Hepatocyte (in vitro differentiated cells): Measurements from ENCODE around the gene MEIOSIN. TPM values are rescaled to one million over a fixed set of nuclear protein-coding genes. Genes with fewer than 3 reads are reported as not detected.

Source experiments
- DNase-seq: peaks from one replicate; pipeline ENCODE4 v3.0.0-alpha.2; 2016; ENCODE audit warnings: low spot score
- H2AFZ ChIP-seq: fragments of 200-600 bp; sonication (generic); 2 replicates; pipeline ENCODE4 v1.6.0; 2016; ENCODE audit warnings: antibody characterized with exemption, mild to moderate bottlenecking
- H3K27ac ChIP-seq: fragments of 200-600 bp; sonication (generic); 2 replicates; pipeline ENCODE4 v1.5.1; 2016; ENCODE audit warnings: mild to moderate bottlenecking
- H3K27me3 ChIP-seq: fragments of 200-600 bp; sonication (generic); 2 replicates; pipeline ENCODE4 v1.6.1; 2016
- H3K36me3 ChIP-seq: fragments of 200-600 bp; sonication (generic); replicated peaks from 2 replicates; pipeline ENCODE4 v1.5.1; 2016; ENCODE audit warnings: low read depth; ENCODE audit not compliant: insufficient read depth
- H3K4me1 ChIP-seq: fragments of 200-600 bp; sonication (generic); 2 replicates; pipeline ENCODE4 v1.5.1; 2016; ENCODE audit warnings: mild to moderate bottlenecking, moderate library complexity; ENCODE audit not compliant: insufficient read depth
- H3K4me2 ChIP-seq: fragments of 200-600 bp; sonication (generic); 2 replicates; pipeline ENCODE4 v1.6.0; 2016
- H3K4me3 ChIP-seq: fragments of 200-600 bp; sonication (generic); 2 replicates; pipeline ENCODE4 v1.5.1; 2016; ENCODE audit warnings: mild to moderate bottlenecking
- H3K79me2 ChIP-seq: fragments of 200-600 bp; sonication (generic); 2 replicates; pipeline ENCODE4 v1.6.0; 2017; ENCODE audit warnings: mild to moderate bottlenecking
- H3K9me2 ChIP-seq: fragments of 200-600 bp; sonication (generic); replicated peaks from 2 replicates; pipeline ENCODE4 v1.6.0; 2017; ENCODE audit warnings: mild to moderate bottlenecking; ENCODE audit not compliant: insufficient read depth
- H3K9me3 ChIP-seq: fragments of 200-600 bp; sonication (generic); 2 replicates; pipeline ENCODE4 v1.5.1; 2016; ENCODE audit warnings: low read depth, mild to moderate bottlenecking
- H4K20me1 ChIP-seq: fragments of 200-600 bp; sonication (generic); 2 replicates; pipeline ENCODE4 v1.6.0; 2016; ENCODE audit warnings: mild to moderate bottlenecking; ENCODE audit not compliant: insufficient read depth, poor library complexity, severe bottlenecking
- EZH2 ChIP-seq: fragments of 200-600 bp; sonication (generic); IDR thresholded peaks from 2 replicates; pipeline ENCODE4 v1.6.1; 2016; ENCODE audit warnings: antibody characterized with exemption, mild to moderate bottlenecking, borderline replicate concordance
- EZH2phosphoT487 ChIP-seq: fragments of 200-600 bp; sonication (generic); IDR thresholded peaks from one replicate; pipeline ENCODE4 v1.6.1; 2018; ENCODE audit warnings: antibody characterized with exemption, mild to moderate bottlenecking, low read depth, moderate library complexity; ENCODE audit not compliant: unreplicated experiment, severe bottlenecking
- WGBS: methylation state at CpG from one replicate; pipeline ENCODE4 v1.1.6; 2016; ENCODE audit warnings: low lambda C conversion rate; ENCODE audit errors: missing lambda C conversion rate; 5-methylcytosine and 5-hydroxymethylcytosine counted together
- polyA plus RNA-seq: library from polyadenylated mRNA; unstranded; fragments of >200 nt; fragmentation: Nextera tagmentation; extraction: Ambion mirVana; gene quantifications from 2 replicates; pipeline ENCODE4 v1.2.1, GENCODE V29; 2016
- total RNA-seq: library from RNA; depleted of rRNA; stranded (reverse); fragments of >200 nt; gene quantifications from 2 replicates; pipeline ENCODE4 v1.2.3, GENCODE V29; 2014
- TF ChIP-seq, protein P1 (sequence below): fragments of 200-600 bp; sonication (generic); IDR thresholded peaks from 2 replicates; pipeline ENCODE4 v1.5.1; 2016; ENCODE audit warnings: antibody characterized with exemption, mild to moderate bottlenecking; ENCODE audit not compliant: poor library complexity

MEIOSIN gene
- total and polyA plus RNA-seq, 2 experiments from 2014 or later: not detected

DNA sequence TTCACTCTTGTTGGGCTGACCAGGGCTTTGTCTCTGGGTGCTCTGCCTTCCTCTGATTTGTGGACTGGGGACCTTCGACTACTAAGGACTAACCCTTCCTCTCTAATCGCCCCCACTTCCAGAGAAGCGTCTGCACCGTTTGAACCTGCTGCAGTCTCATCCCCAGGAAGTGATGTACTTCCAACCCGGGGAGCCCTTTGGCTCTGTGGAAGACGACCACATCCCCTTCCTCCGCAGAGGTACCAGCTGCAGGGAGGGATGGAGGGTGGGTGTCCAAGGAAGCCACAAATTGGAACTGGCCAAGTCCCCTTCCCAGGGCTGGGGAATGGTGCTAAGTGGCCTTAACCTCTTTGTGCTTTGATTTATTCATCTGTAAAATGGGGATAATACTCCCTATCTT lies 31.6 kb upstream of the MEIOSIN start:
- H2AFZ ChIP-seq: no peak overlapping the region
- H3K9me3 ChIP-seq: no peaks in the 10 kb centered on the region
- DNase-seq: no peak
- no peak overlapping the region for H3K27ac ChIP-seq
- H3K79me2 ChIP-seq: no peaks in the 10 kb centered on the region
- H3K9me2 ChIP-seq: no peaks in the 10 kb centered on the region
- H4K20me1 ChIP-seq: no peaks in the 10 kb centered on the region
- no peaks in the 10 kb centered on the region for H3K4me1 ChIP-seq
- H3K27me3 ChIP-seq: no peaks in the 10 kb centered on the region
- no peak overlapping the region for H3K4me2 ChIP-seq
- 90% methylated on average over 7 of the region's 7 CpGs for WGBS
- H3K4me3 ChIP-seq: no peak overlapping the region
- TF ChIP-seq, protein P1, sequence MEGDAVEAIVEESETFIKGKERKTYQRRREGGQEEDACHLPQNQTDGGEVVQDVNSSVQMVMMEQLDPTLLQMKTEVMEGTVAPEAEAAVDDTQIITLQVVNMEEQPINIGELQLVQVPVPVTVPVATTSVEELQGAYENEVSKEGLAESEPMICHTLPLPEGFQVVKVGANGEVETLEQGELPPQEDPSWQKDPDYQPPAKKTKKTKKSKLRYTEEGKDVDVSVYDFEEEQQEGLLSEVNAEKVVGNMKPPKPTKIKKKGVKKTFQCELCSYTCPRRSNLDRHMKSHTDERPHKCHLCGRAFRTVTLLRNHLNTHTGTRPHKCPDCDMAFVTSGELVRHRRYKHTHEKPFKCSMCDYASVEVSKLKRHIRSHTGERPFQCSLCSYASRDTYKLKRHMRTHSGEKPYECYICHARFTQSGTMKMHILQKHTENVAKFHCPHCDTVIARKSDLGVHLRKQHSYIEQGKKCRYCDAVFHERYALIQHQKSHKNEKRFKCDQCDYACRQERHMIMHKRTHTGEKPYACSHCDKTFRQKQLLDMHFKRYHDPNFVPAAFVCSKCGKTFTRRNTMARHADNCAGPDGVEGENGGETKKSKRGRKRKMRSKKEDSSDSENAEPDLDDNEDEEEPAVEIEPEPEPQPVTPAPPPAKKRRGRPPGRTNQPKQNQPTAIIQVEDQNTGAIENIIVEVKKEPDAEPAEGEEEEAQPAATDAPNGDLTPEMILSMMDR: no peak
- no peaks in the 10 kb centered on the region for H3K36me3 ChIP-seq

DNA sequence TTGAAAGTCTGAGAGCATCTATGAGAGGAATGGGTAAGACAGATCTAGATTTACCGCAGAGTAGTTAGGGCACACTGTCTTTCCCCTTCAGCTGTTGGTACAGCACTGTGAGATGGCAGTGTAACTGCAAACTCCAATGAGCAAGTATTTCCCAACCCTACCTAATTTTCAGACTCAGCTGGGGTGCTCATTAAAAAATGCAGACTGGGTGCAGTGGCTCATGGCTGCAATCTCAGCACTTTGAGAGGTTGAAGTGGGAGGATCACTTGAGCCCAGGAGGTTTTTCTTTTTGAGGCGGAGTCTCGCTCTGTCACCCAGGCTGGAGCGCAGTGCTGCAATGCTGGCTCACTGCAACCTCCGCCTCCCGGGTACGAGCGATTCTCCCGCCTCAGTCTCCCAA lies 28.1 kb upstream of the MEIOSIN start:
- Histone ChIP-seq H3K9me2 (no peaks in the 10 kb centered on the region), H3K27me3 (no peaks in the 10 kb centered on the region), H3K9me3 (no peaks in the 10 kb centered on the region), H3K4me1 (no peaks in the 10 kb centered on the region), H2AFZ (no peak overlapping the region), H3K27ac (no peak overlapping the region), H4K20me1 (no peaks in the 10 kb centered on the region), H3K4me2 (no peak overlapping the region), H3K36me3 (no peaks in the 10 kb centered on the region), H3K79me2 (peaks cover under 1% of the 10 kb centered on the region), H3K4me3 (no peak overlapping the region)
- 98% methylated on average over 9 of the region's 9 CpGs for WGBS
- DNase-seq: no peak
- TF ChIP-seq EZH2 (no peak), EZH2phosphoT487 (no peak)
- TF ChIP-seq, protein P1: no peak

DNA sequence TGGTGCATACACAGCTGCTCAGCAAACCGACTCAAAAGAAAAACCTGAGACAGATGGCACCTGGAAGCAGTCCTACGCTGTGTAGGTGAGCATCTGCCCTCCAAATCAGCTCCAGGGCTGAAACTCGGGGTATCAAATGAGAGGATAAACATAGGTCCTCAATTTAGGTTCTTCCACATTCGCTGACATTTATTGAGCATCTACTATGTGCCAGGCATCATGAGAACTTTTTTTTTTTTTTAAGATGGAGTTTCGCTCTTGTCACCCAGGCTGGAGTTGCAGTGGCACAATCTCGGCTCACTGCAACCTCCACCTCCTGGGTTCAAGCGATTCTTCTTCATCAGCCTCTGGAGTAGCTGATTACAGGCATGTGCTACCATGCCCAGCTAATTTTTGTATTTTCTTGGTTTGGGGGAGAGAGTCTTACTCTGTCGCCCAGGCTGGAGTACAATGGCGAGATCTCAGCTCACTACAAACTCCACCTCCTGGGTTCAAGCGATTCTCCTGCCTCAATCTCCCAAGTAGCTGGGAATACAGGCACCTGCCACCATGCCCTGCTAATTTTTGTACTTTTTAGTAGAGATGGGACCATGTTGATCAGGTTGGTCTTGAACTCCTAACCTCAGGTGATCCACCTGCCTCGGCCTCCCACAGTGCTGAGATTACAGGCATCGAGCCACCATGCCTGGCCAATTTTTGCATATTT lies 27.4 kb upstream of the MEIOSIN start:
- H2AFZ ChIP-seq: no peak overlapping the region
- no peak overlapping the region for H3K4me3 ChIP-seq
- no peaks in the 10 kb centered on the region for H3K4me1 ChIP-seq
- 97% methylated on average over 12 of the region's 12 CpGs for WGBS
- no peak overlapping the region for H3K27ac ChIP-seq
- DNase-seq: no peak
- no peaks in the 10 kb centered on the region for H3K27me3 ChIP-seq
- no peaks in the 10 kb centered on the region for H3K9me2 ChIP-seq
- no peak overlapping the region for H3K4me2 ChIP-seq
- peaks cover 8% of the 10 kb centered on the region for H3K79me2 ChIP-seq
- H3K9me3 ChIP-seq: no peaks in the 10 kb centered on the region
- TF ChIP-seq EZH2 (no peak), EZH2phosphoT487 (no peak)
- TF ChIP-seq, protein P1: no peak
- H3K36me3 ChIP-seq: no peaks in the 10 kb centered on the region
- no peaks in the 10 kb centered on the region for H4K20me1 ChIP-seq
